CD14-positive monocyte (primary cell): Measurements from ENCODE around the gene TRNAU1AP. TPM values are rescaled to one million over a fixed set of nuclear protein-coding genes. Genes with fewer than 3 reads are reported as not detected.

Experiments used
- DNase-seq, 3 donors: peaks; one replicate each; pipeline ENCODE4 v3.0.0-alpha.2; 2011 to 2022
- H2AFZ ChIP-seq: 2 replicates; pipeline ENCODE4 v1.6.0; 2012; ENCODE audit warnings: mild to moderate bottlenecking, low read depth, low read length, inconsistent platforms; ENCODE audit not compliant: insufficient read depth, poor library complexity, severe bottlenecking
- H3K27ac ChIP-seq, 2 donors: 1 replicate in 1 of 2; 2 replicates in 1 of 2; pipeline ENCODE4 v1.5.1; 2012 to 2013; ENCODE audit warnings: low read length in 2 of 2, control low read depth in 1 of 2, inconsistent platforms in 1 of 2, low read depth in 1 of 2, mild to moderate bottlenecking in 1 of 2
- H3K27me3 ChIP-seq, 2 donors: one replicate each; pipeline versions ENCODE4 v1.6.0 to v1.6.1; 2011 to 2013; ENCODE audit warnings: low read length in 2 of 2; ENCODE audit not compliant: control insufficient read depth in 2 of 2, insufficient read depth in 2 of 2
- H3K36me3 ChIP-seq, 2 donors: replicated peaks in 1 of 2; 1 replicate in 1 of 2; 2 replicates in 1 of 2; pipeline versions ENCODE4 v1.5.1 to v1.6.1; 2012 to 2013; ENCODE audit warnings: low read length in 2 of 2, control low read depth in 1 of 2, inconsistent platforms in 1 of 2, mild to moderate bottlenecking in 1 of 2; ENCODE audit not compliant: insufficient read depth in 2 of 2, control insufficient read depth in 1 of 2
- H3K4me1 ChIP-seq, 2 donors: 1 replicate in 1 of 2; 2 replicates in 1 of 2; pipeline versions ENCODE4 v1.5.1 to v1.6.1; 2012 to 2013; ENCODE audit warnings: low read length in 2 of 2, control low read depth in 1 of 2, inconsistent platforms in 1 of 2, mild to moderate bottlenecking in 1 of 2, moderate library complexity in 1 of 2; ENCODE audit not compliant: insufficient read depth in 2 of 2, control insufficient read depth in 1 of 2
- H3K4me2 ChIP-seq: replicated peaks from 2 replicates; pipeline ENCODE3; 2012; ENCODE audit warnings: low read length, moderate library complexity, mild to moderate bottlenecking; ENCODE audit not compliant: poor library complexity, severe bottlenecking; ENCODE audit errors: extremely low read depth
- H3K4me3 ChIP-seq, 3 experiments: fragments of 200-600 bp in 1 of 3; sonication (generic) in 1 of 3; replicated peaks in 1 of 3; 1 replicate in 2 of 3; 2 replicates in 1 of 3; pipeline ENCODE4 v1.5.1; 2011 to 2013; ENCODE audit warnings: low read length in 3 of 3, mild to moderate bottlenecking in 3 of 3, control low read depth in 2 of 3, low read depth in 2 of 3, inconsistent platforms in 1 of 3, moderate library complexity in 1 of 3
- H3K79me2 ChIP-seq: 2 replicates; pipeline ENCODE4 v1.6.0; 2012; ENCODE audit warnings: mild to moderate bottlenecking, control low read depth, inconsistent platforms, low read length, moderate library complexity; ENCODE audit not compliant: insufficient read depth
- H3K9ac ChIP-seq: 2 replicates; pipeline ENCODE4 v1.6.0; 2017; ENCODE audit warnings: low read length, mild to moderate bottlenecking; ENCODE audit not compliant: insufficient read depth, poor library complexity, severe bottlenecking
- H3K9me3 ChIP-seq, 2 donors: replicated peaks in 1 of 2; 1 replicate in 1 of 2; 2 replicates in 1 of 2; pipeline versions ENCODE4 v1.5.1 to v1.6.1; 2012 to 2013; ENCODE audit warnings: low read length in 2 of 2, control low read depth in 1 of 2; ENCODE audit not compliant: control insufficient read depth in 1 of 2, insufficient read depth in 1 of 2
- H4K20me1 ChIP-seq: 2 replicates; pipeline ENCODE4 v1.6.0; 2012; ENCODE audit warnings: mild to moderate bottlenecking, low read length, control low read depth, moderate library complexity; ENCODE audit not compliant: insufficient read depth
- H3K27ac Mint-ChIP-seq, 7 donors: one replicate each; pipeline ENCODE4 v1.8.0; 2020; ENCODE audit warnings: mild to moderate bottlenecking in 7 of 7, mixed read lengths in 7 of 7, moderate library complexity in 6 of 7, inconsistent platforms in 2 of 7
- H3K27me3 Mint-ChIP-seq, 3 donors: one replicate each; pipeline ENCODE4 v1.8.0; 2021 to 2022; ENCODE audit warnings: low read depth in 3 of 3, mild to moderate bottlenecking in 3 of 3, mixed read lengths in 3 of 3, moderate library complexity in 3 of 3, inconsistent platforms in 1 of 3
- H3K36me3 Mint-ChIP-seq, 2 donors: one replicate each; pipeline ENCODE4 v1.8.0; 2020; ENCODE audit warnings: mixed read lengths in 2 of 2, inconsistent platforms in 1 of 2, mild to moderate bottlenecking in 1 of 2
- H3K4me1 Mint-ChIP-seq: one replicate; pipeline ENCODE4 v1.8.0; 2020; ENCODE audit warnings: mild to moderate bottlenecking, mixed read lengths
- H3K4me3 Mint-ChIP-seq, 2 donors: one replicate each; pipeline ENCODE4 v1.8.0; 2020; ENCODE audit warnings: mild to moderate bottlenecking in 2 of 2, mixed read lengths in 2 of 2, moderate library complexity in 1 of 2
- H3K9me3 Mint-ChIP-seq, 7 donors: one replicate each; pipeline ENCODE4 v1.8.0; 2020 to 2022; ENCODE audit warnings: mixed read lengths in 7 of 7, mild to moderate bottlenecking in 6 of 7, moderate library complexity in 6 of 7, inconsistent platforms in 2 of 7
- WGBS: methylation state at CpG from one replicate; pipeline ENCODE4 v1.1.5; 2013; ENCODE audit warnings: missing lambda C conversion rate; ENCODE audit not compliant: insufficient coverage; 5-methylcytosine and 5-hydroxymethylcytosine counted together
- intact Hi-C, 2 donors: fragments of 100-400 bp; cut with micrococcal nuclease; formaldehyde crosslinking; loops; one replicate each; pipeline versions ENCODE4 v1.15.0 to v1.15.1; 2023
- polyA plus RNA-seq, 3 donors: library from polyadenylated mRNA; depleted of rRNA in 1 of 3; unstranded in 2 of 3; stranded (reverse) in 1 of 3; fragments of 300-500 nt in 2 of 3; fragments of >200 nt in 1 of 3; fragmentation: Illumina TruSeq in 2 of 3; gene quantifications; 1 replicate in 2 of 3; 2 replicates in 1 of 3; pipeline ENCODE4 v1.2.3, GENCODE V29; 2012 to 2021
- TF ChIP-seq, protein P1 (sequence below): fragments of 200-600 bp; IDR thresholded peaks from one replicate; pipeline ENCODE4 v1.8.0; 2022; ENCODE audit warnings: antibody characterized with exemption, mild to moderate bottlenecking

The TRNAU1AP gene
- polyA plus RNA-seq, 3 donors, result 26.3 to 28.4 (median 26.7) TPM

- no peak for DNase-seq
- H3K27ac Mint-ChIP-seq, result no peak overlapping the region
- H3K4me3 ChIP-seq, result no peak overlapping the region
- H3K9ac ChIP-seq, result no peak overlapping the region
- peaks cover 4 to 20% of the 10 kb centered on the region in 2 donors for H3K36me3 ChIP-seq
- H2AFZ ChIP-seq, result no peak overlapping the region
- no peak overlapping the region for H3K27ac ChIP-seq
- WGBS, result 100% methylated on average over 3 of the region's 6 CpGs
- H3K9me3 ChIP-seq, result no peaks in the 10 kb centered on the region
- no peak overlapping the region for H3K4me2 ChIP-seq
- TF ChIP-seq, protein P1, sequence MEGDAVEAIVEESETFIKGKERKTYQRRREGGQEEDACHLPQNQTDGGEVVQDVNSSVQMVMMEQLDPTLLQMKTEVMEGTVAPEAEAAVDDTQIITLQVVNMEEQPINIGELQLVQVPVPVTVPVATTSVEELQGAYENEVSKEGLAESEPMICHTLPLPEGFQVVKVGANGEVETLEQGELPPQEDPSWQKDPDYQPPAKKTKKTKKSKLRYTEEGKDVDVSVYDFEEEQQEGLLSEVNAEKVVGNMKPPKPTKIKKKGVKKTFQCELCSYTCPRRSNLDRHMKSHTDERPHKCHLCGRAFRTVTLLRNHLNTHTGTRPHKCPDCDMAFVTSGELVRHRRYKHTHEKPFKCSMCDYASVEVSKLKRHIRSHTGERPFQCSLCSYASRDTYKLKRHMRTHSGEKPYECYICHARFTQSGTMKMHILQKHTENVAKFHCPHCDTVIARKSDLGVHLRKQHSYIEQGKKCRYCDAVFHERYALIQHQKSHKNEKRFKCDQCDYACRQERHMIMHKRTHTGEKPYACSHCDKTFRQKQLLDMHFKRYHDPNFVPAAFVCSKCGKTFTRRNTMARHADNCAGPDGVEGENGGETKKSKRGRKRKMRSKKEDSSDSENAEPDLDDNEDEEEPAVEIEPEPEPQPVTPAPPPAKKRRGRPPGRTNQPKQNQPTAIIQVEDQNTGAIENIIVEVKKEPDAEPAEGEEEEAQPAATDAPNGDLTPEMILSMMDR, result no peak
- H3K4me3 Mint-ChIP-seq, result no peak overlapping the region
- peaks cover 9 to 16% of the 10 kb centered on the region in 2 donors for H3K36me3 Mint-ChIP-seq
- H3K27me3 Mint-ChIP-seq, result peaks cover 0 to 5% (median 2%) of the 10 kb centered on the region in 3 donors
- peaks cover 11 to 16% of the 10 kb centered on the region in 2 donors for H3K4me1 ChIP-seq
- peaks cover 15% of the 10 kb centered on the region for H3K79me2 ChIP-seq
- H3K4me1 Mint-ChIP-seq, result peaks cover 6% of the 10 kb centered on the region
- no peaks in the 10 kb centered on the region for H4K20me1 ChIP-seq
- H3K9me3 Mint-ChIP-seq, result no peaks in the 10 kb centered on the region
- H3K27me3 ChIP-seq, result no peaks in the 10 kb centered on the region
- intact Hi-C loops, result loop anchor here (5.0 kb wide), 1 partner anchor 34 kb away; no protein-coding TSS in a partner anchor
These were observed 1.5 kb upstream of the TRNAU1AP start for GRCh38 chr1:28551381-28551780.

- peaks cover 0 to 2% (median 2%) of the 10 kb centered on the region in 3 donors for H3K27me3 Mint-ChIP-seq
- Histone ChIP-seq H3K27ac (no peak overlapping the region), H3K4me2 (no peak overlapping the region), H3K79me2 (no peaks in the 10 kb centered on the region), H4K20me1 (no peaks in the 10 kb centered on the region), H3K4me1 (no peaks in the 10 kb centered on the region), H3K36me3 (peaks cover 63 to 94% of the 10 kb centered on the region in 2 donors), H3K27me3 (no peaks in the 10 kb centered on the region), H2AFZ (no peak overlapping the region), H3K9me3 (no peaks in the 10 kb centered on the region), H3K4me3 (no peak overlapping the region), H3K9ac (no peak overlapping the region)
- intact Hi-C loops, result no loop called here
- no peaks in the 10 kb centered on the region for H3K4me1 Mint-ChIP-seq
- peak overlapping the region in 3 of 7 donors; percentile 21 to 82 (median 57) for H3K27ac Mint-ChIP-seq
- WGBS, result 100% methylated on average over 1 of the region's 3 CpGs
- no peak overlapping the region for H3K4me3 Mint-ChIP-seq
- TF ChIP-seq, protein P1, result no peak
- H3K9me3 Mint-ChIP-seq, result no peaks in the 10 kb centered on the region
- peaks cover 61 to 91% of the 10 kb centered on the region in 2 donors for H3K36me3 Mint-ChIP-seq
- DNase-seq, result no peak
These were observed 8.0 kb downstream of the TRNAU1AP start for GRCh38 chr1:28560886-28561285.
